Osteoblast (primary cell): Measurements from ENCODE around the gene AMN. TPM values are rescaled to one million over a fixed set of nuclear protein-coding genes. Genes with fewer than 3 reads are reported as not detected.

Experiments used
- DNase-seq: peaks from one replicate; pipeline ENCODE4 v3.0.0; 2011; ENCODE audit warnings: low spot score, mixed read lengths; ENCODE audit not compliant: insufficient read length; ENCODE audit errors: missing footprints
- H2AFZ ChIP-seq: 2 replicates; pipeline ENCODE4 v1.6.0; 2011; ENCODE audit warnings: mild to moderate bottlenecking, low read length
- H3K27ac ChIP-seq: 2 replicates; pipeline ENCODE4 v1.5.1; 2011; ENCODE audit warnings: mild to moderate bottlenecking, low read depth, low read length, moderate library complexity
- H3K27me3 ChIP-seq: 2 replicates; pipeline ENCODE4 v1.6.0; 2012; ENCODE audit warnings: mild to moderate bottlenecking, control low read depth, inconsistent platforms, low read length, moderate library complexity; ENCODE audit not compliant: insufficient read depth
- H3K36me3 ChIP-seq: 2 replicates; pipeline ENCODE4 v1.5.1; 2011; ENCODE audit warnings: mild to moderate bottlenecking, low read length, control low read depth, moderate library complexity; ENCODE audit not compliant: insufficient read depth
- H3K4me1 ChIP-seq: 2 replicates; pipeline ENCODE4 v1.5.1; 2011; ENCODE audit warnings: mild to moderate bottlenecking, low read length, control low read depth, moderate library complexity; ENCODE audit not compliant: insufficient read depth
- H3K4me2 ChIP-seq: 2 replicates; pipeline ENCODE4 v1.6.0; 2011; ENCODE audit warnings: mild to moderate bottlenecking, low read length; ENCODE audit not compliant: insufficient read depth
- H3K4me3 ChIP-seq: fragments of 200-600 bp; sonication (generic); 3 replicates; pipeline ENCODE4 v1.5.1; 2012; ENCODE audit warnings: mild to moderate bottlenecking, low read length, inconsistent platforms; ENCODE audit not compliant: insufficient read depth
- H3K79me2 ChIP-seq: 2 replicates; pipeline ENCODE4 v1.6.0; 2012; ENCODE audit warnings: mild to moderate bottlenecking, low read length, control low read depth, inconsistent platforms; ENCODE audit not compliant: insufficient read depth
- H3K9me3 ChIP-seq: 2 replicates; pipeline ENCODE4 v1.5.1; 2011; ENCODE audit warnings: low read depth, low read length, control low read depth
- H4K20me1 ChIP-seq: 2 replicates; pipeline ENCODE4 v1.6.0; 2012; ENCODE audit warnings: mild to moderate bottlenecking, low read length, control low read depth; ENCODE audit not compliant: insufficient read depth
- CTCF ChIP-seq: IDR thresholded peaks from 2 replicates; pipeline ENCODE4 v1.5.1; 2011; ENCODE audit warnings: mild to moderate bottlenecking, low read depth, low read length, moderate library complexity; ENCODE audit errors: extremely low read depth
- total RNA-seq: library from RNA; depleted of rRNA; stranded (reverse); fragments of >200 nt; gene quantifications from 2 replicates; pipeline ENCODE4 v1.2.3, GENCODE V29; 2012

AMN gene
- total RNA-seq, 1 donor, result under 0.01 TPM

- Histone ChIP-seq H3K36me3 (peaks cover 21% of the 10 kb centered on the region), H4K20me1 (no peaks in the 10 kb centered on the region), H3K79me2 (no peaks in the 10 kb centered on the region)
Measured at GRCh38 chr14:102903248-102903888, 19.1 kb upstream of the AMN start.

DNA sequence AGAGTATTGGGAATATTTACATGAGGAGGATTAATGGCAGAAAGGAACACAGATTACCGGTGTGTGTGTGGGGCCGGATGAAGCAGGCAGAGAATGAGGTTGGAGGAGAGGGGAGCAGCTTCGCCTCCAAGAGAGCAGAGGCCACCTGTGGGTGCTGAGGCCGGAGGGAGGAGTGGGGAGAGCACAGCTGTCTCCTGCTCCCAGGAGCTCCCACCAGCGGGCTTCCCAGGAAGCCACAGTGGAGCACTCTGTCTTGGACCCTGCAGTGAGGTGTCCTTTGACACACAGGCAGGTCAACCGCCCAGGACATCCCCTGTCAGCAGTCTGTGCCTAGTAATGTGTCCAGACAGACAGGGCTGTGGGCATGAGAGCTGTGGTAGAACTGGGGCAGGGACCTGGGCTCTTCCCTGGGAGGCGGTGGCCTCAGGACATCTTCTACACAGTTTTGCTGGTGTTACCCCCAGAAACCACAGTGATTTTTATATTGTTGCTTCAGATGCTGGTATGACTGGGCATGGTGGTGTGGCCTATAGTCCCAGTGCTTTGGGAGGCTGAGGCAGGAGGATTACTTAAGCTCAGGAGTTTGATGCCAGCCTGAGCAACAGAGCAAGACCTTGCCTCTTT lies 18.5 kb upstream of the AMN start:
- H3K4me1 ChIP-seq, result no peaks in the 10 kb centered on the region
- no peak overlapping the region for H2AFZ ChIP-seq
- H3K4me3 ChIP-seq, result no peak overlapping the region
- H3K4me2 ChIP-seq, result no peak overlapping the region
- peak; percentile 57 for DNase-seq
- no peak for TF ChIP-seq CTCF
- no peaks in the 10 kb centered on the region for H3K27me3 ChIP-seq
- no peaks in the 10 kb centered on the region for H3K9me3 ChIP-seq
- H3K79me2 ChIP-seq, result no peaks in the 10 kb centered on the region
- H3K27ac ChIP-seq, result no peak overlapping the region
- no peaks in the 10 kb centered on the region for H4K20me1 ChIP-seq
- H3K36me3 ChIP-seq, result peaks cover 17% of the 10 kb centered on the region

More at GRCh38 chr14:102903248-102903888, 19.1 kb upstream of the AMN start:
- no peaks in the 10 kb centered on the region for H3K27me3 ChIP-seq
- H3K4me3 ChIP-seq, result no peak overlapping the region
- DNase-seq, result peak; percentile 71
- no peaks in the 10 kb centered on the region for H3K9me3 ChIP-seq
- H3K4me2 ChIP-seq, result no peak overlapping the region
- TF ChIP-seq CTCF, result no peak
- H3K4me1 ChIP-seq, result no peaks in the 10 kb centered on the region
- no peak overlapping the region for H3K27ac ChIP-seq
- H2AFZ ChIP-seq, result no peak overlapping the region

- DNase-seq, result peak; percentile 79
- no peak for TF ChIP-seq CTCF
- Histone ChIP-seq H3K79me2 (no peaks in the 10 kb centered on the region), H4K20me1 (no peaks in the 10 kb centered on the region), H3K4me1 (no peaks in the 10 kb centered on the region), H3K4me2 (no peak overlapping the region), H3K36me3 (peaks cover 13% of the 10 kb centered on the region), H3K27ac (no peak overlapping the region), H2AFZ (no peak overlapping the region), H3K27me3 (no peaks in the 10 kb centered on the region), H3K4me3 (no peak overlapping the region), H3K9me3 (no peaks in the 10 kb centered on the region)
Measured at GRCh38 chr14:102905116-102906108, 17.1 kb upstream of the AMN start.
